ENCODE measurements around the gene JPT2.
"Not testable (repeated sequence)": the region's sequence is repeated elsewhere in the genome, so short reads cannot be mapped to it uniquely, and the experiment has no call there.

JPT2 gene

GRCh38 chr16:1698680-1699079, 20.6 kb downstream of the JPT2 start:
- no peak for DNase-seq (ENCODE audit: low read depth)
- no peak overlapping the region for H3K4me3 ChIP-seq (ENCODE audit: control insufficient read depth, low read depth, low read length)
- TF ChIP-seq, protein P1, sequence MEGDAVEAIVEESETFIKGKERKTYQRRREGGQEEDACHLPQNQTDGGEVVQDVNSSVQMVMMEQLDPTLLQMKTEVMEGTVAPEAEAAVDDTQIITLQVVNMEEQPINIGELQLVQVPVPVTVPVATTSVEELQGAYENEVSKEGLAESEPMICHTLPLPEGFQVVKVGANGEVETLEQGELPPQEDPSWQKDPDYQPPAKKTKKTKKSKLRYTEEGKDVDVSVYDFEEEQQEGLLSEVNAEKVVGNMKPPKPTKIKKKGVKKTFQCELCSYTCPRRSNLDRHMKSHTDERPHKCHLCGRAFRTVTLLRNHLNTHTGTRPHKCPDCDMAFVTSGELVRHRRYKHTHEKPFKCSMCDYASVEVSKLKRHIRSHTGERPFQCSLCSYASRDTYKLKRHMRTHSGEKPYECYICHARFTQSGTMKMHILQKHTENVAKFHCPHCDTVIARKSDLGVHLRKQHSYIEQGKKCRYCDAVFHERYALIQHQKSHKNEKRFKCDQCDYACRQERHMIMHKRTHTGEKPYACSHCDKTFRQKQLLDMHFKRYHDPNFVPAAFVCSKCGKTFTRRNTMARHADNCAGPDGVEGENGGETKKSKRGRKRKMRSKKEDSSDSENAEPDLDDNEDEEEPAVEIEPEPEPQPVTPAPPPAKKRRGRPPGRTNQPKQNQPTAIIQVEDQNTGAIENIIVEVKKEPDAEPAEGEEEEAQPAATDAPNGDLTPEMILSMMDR (IDR thresholded peaks at IDR 0.05; ENCODE audit: control insufficient read depth, insufficient read depth, low read depth, low read length, missing control alignments), result no peak

DNA sequence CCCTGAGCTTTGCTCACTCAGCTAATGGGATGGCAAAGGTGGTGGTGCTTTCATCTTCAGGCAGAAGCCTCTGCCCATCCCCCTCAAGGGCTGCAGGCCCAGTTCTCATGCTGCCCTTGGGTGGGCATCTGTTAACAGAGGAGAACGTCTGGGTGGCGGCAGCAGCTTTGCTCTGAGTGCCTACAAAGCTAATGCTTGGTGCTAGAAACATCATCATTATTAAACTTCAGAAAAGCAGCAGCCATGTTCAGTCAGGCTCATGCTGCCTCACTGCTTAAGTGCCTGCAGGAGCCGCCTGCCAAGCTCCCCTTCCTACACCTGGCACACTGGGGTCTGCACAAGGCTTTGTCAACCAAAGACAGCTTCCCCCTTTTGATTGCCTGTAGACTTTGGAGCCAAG, 22.2 kb downstream of the JPT2 start:
- H3K4me3 ChIP-seq (ENCODE audit: control insufficient read depth, low read depth, low read length), result no peak overlapping the region
- TF ChIP-seq, protein P1 (IDR thresholded peaks at IDR 0.05; ENCODE audit: control insufficient read depth, insufficient read depth, low read depth, low read length, missing control alignments), result no peak
- no peak for DNase-seq (ENCODE audit: low read depth)

GRCh38 chr16:1701216-1701878, 23.3 kb downstream of the JPT2 start:
- H3K4me3 ChIP-seq (ENCODE audit: control insufficient read depth, low read depth, low read length), result no peak overlapping the region

DNA sequence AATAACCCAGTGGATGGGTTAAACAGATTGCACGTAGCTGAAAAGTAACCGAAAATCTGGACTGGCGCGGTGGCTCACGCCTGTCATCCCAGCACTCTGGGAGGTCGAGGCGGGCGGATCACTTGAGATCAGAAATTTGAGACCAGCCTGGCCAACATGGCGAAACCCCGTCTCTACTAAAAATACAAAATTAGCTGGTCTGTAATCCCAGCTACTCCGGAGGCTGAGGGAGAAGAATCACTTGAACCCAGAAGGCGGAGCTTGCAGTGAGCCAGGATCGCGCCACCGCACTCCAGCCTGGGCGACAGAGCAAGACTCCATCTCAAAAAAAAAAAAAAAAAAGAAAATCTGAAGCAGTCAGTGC, 27.2 kb downstream of the JPT2 start:
- H3K4me3 ChIP-seq (ENCODE audit: control insufficient read depth, low read depth, low read length), result peak overlapping the region; percentile 96
- DNase-seq (ENCODE audit: low read depth), result not testable (repeated sequence)

More at GRCh38 chr16:1701216-1701878, 23.3 kb downstream of the JPT2 start:
- TF ChIP-seq, protein P1 (IDR thresholded peaks at IDR 0.05; ENCODE audit: control insufficient read depth, insufficient read depth, low read depth, low read length, missing control alignments), result no peak
- DNase-seq (ENCODE audit: low read depth), result no peak

DNA sequence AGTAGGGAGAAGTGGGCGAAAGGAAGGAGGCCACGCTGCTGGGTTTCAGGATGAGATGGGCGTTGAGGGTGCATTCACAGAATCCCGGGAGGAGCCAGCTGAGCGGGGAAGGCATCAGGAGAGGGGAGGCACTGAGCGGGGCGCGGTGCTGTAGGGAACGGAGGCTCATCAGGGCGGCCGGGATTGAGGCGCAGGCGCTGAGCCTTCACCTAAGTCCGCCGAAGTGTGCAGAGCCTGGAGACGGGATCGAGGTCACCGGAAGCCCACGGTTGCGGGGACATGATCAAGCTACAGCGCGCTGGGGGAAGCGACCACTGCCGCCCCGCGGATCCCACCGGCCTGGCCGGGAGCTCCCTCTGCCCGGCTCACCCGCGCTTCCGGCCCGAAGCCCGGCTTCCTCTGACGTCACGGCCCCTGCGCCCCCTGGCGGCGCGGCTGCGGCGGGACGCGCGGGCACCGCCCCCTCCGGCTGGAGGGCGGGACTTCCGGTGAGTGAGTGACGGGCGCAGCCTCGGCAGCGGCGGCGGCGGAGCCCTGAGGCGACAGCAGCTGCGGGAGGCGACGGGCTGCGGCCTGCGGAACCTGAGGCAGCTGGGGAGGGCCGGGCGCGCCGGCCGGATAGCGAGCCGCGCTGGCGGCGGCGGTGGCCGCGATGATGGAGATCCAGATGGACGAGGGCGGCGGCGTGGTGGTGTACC, 27.8 kb downstream of the JPT2 start, which contains the start of gene MAPK8IP3:
TSS of gene MAPK8IP3 (plus strand) at position 508 of the 698 bp plus-strand sequence. CDS start at position 653, 145 bp downstream.
- peak; percentile 31 for DNase-seq (ENCODE audit: low read depth)
- peak within 1 kb of the TSS; percentile 96 for H3K4me3 ChIP-seq (ENCODE audit: control insufficient read depth, low read depth, low read length)
- TF ChIP-seq, protein P1 (IDR thresholded peaks at IDR 0.05; ENCODE audit: control insufficient read depth, insufficient read depth, low read depth, low read length, missing control alignments), result peak; percentile 53

DNA sequence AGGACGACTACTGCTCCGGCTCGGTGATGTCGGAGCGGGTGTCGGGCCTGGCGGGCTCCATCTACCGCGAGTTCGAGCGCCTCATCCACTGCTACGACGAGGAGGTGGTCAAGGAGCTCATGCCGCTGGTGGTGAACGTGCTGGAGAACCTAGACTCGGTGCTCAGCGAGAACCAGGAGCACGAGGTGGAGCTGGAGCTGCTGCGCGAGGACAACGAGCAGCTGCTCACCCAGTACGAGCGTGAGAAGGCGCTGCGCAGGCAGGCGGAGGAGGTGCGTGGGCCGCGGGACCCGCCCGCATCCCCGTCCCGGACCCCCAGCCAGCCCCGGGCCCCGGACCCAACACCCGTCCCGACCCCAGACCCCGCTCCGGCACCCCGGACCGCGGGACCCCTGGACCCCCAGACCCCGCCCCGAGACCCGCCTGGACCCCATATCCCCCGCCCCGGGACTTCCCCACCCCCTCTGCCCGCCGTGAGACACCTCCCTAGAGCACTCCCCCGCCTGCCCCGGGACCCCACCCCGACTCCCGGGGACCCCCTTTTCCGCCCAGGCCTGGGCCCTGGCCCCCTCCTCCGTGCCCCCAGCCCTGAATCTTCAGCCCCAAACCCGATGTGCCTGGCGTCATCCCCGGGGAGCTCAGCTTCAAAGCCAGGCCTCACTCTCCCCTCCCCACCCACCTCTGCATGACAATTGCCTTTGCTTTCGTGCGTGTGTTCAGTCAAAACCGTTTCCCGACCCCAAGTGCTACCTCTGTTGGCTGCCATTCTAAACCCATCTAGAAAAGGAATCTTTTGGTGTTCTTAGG, 28.5 kb downstream of the JPT2 start:
- no peak for DNase-seq (ENCODE audit: low read depth)
- TF ChIP-seq, protein P1 (IDR thresholded peaks at IDR 0.05; ENCODE audit: control insufficient read depth, insufficient read depth, low read depth, low read length, missing control alignments), result no peak
- H3K4me3 ChIP-seq (ENCODE audit: control insufficient read depth, low read depth, low read length), result peak overlapping the region; percentile 96
